ENCODE measurements around the gene NACA.

DNA sequence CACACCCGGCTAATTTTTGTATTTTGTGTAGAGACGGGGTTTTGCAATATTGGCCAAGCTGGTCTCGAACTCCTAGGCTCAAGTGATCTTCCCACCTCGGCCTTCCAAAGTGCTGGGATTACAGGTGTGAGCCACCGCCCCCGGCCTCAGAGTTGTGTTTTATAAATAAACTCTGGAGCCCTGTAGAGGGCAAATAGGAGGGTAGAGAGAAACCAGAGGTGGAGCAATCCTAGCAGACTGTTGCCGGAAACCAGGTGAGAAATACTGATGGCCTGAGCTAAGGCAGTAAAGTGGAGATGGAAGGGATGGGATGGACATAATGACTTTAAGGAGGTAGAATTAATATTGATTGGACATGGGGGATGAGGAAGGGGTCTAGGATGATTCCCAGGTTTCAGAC lies 35.4 kb upstream of the NACA start:
- TF ChIP-seq, protein P1, sequence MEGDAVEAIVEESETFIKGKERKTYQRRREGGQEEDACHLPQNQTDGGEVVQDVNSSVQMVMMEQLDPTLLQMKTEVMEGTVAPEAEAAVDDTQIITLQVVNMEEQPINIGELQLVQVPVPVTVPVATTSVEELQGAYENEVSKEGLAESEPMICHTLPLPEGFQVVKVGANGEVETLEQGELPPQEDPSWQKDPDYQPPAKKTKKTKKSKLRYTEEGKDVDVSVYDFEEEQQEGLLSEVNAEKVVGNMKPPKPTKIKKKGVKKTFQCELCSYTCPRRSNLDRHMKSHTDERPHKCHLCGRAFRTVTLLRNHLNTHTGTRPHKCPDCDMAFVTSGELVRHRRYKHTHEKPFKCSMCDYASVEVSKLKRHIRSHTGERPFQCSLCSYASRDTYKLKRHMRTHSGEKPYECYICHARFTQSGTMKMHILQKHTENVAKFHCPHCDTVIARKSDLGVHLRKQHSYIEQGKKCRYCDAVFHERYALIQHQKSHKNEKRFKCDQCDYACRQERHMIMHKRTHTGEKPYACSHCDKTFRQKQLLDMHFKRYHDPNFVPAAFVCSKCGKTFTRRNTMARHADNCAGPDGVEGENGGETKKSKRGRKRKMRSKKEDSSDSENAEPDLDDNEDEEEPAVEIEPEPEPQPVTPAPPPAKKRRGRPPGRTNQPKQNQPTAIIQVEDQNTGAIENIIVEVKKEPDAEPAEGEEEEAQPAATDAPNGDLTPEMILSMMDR (IDR thresholded peaks at IDR 0.05; ENCODE audit: insufficient read depth, low read depth, low read length): no peak
- TF ChIP-seq EZH2 (IDR thresholded peaks at IDR 0.05; ENCODE audit: insufficient read depth, low read length): no peak

Data from astrocyte (in vitro differentiated cells and primary cell).